ENCODE measurements around the gene MED12L. TPM values are rescaled to one million over a fixed set of nuclear protein-coding genes. Genes with fewer than 3 reads are reported as not detected.

Gene MED12L
- total and polyA plus RNA-seq, 7 donors = 0.01 to 2.6 (median 0.17) TPM

DNA sequence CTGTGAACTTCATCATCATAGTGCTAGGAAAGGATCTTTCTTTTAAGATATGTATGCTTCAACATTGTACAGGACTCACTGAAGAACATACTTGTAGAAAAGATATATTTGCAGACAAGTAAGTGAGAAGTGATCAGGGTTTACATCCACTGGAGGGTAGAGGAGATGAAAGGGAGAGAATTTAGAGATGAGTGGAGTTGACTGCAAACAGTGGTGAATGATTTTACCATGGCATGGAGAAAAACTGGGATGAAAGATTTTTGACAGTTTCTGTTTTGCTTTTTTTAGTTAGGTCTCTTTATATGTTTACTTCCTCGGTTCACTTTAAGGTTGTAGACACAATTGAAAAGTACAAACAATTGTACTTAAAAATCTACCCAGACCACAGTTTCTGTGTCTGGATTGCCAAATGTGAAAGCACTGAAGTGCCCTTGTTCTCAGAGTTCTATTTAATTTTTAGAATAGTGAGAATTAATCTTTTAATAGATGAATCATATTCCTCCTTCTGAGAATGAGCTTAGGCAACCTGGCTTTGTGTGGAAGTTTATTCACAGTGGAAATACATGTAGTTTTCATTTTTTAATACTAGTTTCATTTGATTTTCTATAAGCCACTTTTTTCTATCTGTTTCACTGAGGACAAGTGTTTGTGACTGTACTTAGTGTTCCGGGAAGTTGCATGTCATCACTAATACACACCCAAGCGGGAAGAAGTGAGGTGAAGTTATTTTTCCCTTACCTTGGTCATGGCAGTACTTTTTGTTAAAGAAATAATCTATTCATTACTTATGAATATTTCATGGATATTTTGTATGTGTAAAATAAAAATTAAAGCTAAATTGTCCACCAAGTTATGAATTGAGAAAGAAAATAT is 119.3 kb downstream of the MED12L start:
- H3K27ac ChIP-seq = no peak overlapping the region
- DNase-seq (no peak), ATAC-seq (no peak)
- 87 to 91% (median 89%) methylated on average over 3 of the region's 3 CpGs for WGBS, 3 donors
- H3K4me3 ChIP-seq = no peak overlapping the region
- H3K27me3 ChIP-seq (ENCODE audit: insufficient read depth in 3 of 3, low read length in 2 of 3) = no peaks in the 10 kb centered on the region
- no peaks in the 10 kb centered on the region for H3K4me1 ChIP-seq
- intact Hi-C loops (cut with DNase I) = no loop called here
- no peaks in the 10 kb centered on the region for H3K9me3 ChIP-seq
- TF ChIP-seq, protein P1, sequence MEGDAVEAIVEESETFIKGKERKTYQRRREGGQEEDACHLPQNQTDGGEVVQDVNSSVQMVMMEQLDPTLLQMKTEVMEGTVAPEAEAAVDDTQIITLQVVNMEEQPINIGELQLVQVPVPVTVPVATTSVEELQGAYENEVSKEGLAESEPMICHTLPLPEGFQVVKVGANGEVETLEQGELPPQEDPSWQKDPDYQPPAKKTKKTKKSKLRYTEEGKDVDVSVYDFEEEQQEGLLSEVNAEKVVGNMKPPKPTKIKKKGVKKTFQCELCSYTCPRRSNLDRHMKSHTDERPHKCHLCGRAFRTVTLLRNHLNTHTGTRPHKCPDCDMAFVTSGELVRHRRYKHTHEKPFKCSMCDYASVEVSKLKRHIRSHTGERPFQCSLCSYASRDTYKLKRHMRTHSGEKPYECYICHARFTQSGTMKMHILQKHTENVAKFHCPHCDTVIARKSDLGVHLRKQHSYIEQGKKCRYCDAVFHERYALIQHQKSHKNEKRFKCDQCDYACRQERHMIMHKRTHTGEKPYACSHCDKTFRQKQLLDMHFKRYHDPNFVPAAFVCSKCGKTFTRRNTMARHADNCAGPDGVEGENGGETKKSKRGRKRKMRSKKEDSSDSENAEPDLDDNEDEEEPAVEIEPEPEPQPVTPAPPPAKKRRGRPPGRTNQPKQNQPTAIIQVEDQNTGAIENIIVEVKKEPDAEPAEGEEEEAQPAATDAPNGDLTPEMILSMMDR (IDR thresholded peaks at IDR 0.05) = no peak
- no peaks in the 10 kb centered on the region for H3K36me3 ChIP-seq (ENCODE audit: insufficient read depth in 1 of 2, low read depth in 1 of 2)

DNA sequence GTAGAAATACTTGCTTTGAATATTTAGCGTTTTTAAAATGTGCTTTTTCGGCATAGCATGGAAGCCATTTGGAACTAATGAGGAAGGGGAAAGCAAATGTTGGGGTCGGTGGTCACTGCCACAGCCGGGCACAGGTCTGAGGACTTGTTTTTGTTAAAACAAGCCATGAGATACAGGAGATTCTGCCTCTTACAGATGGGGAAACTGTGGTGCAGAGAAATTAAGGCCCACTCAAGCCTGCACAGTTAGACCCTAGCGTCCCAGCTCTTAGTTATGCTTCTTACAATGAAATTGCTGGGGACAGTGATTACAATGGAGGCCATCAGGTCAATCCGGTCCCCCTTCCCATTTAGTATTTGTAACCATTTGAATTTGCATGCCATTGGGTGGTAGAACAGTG is 120.0 kb downstream of the MED12L start:
- no peak for DNase-seq
- Histone ChIP-seq H3K4me1 (no peaks in the 10 kb centered on the region), H3K4me3 (no peak overlapping the region), H3K9me3 (no peaks in the 10 kb centered on the region), H3K27me3 (ENCODE audit: insufficient read depth in 3 of 3, low read length in 2 of 3) (no peaks in the 10 kb centered on the region), H3K36me3 (ENCODE audit: insufficient read depth in 1 of 2, low read depth in 1 of 2) (no peaks in the 10 kb centered on the region), H3K27ac (no peak overlapping the region)
- 85 to 95% (median 92%) methylated on average over 6 of the region's 6 CpGs for WGBS, 3 donors
- intact Hi-C loops (cut with DNase I) = no loop called here
- TF ChIP-seq, protein P1 (IDR thresholded peaks at IDR 0.05) = no peak
- ATAC-seq = no peak

DNA sequence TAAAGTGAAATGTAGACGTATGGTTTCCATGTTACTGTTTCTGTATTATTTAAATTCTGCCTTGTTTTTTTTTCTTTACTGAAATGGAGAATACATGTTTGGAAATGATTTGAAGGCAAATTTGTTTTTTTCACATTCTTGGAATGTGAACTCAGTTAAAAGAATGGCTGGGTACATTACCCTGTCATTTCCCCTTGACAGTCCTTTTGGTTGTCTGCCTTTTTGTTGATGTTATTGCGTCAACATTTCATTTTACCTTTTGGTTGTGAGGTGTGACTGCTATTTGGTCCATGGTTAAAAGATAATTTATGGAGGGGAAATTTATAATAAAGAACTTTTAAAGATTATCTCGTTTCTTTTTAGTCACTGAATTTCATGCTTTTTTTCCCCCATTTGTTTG is 120.7 kb downstream of the MED12L start:
- no peak for ATAC-seq
- Histone ChIP-seq H3K27me3 (ENCODE audit: insufficient read depth in 3 of 3, low read length in 2 of 3) (no peaks in the 10 kb centered on the region), H3K4me1 (no peaks in the 10 kb centered on the region), H3K9me3 (no peaks in the 10 kb centered on the region), H3K4me3 (no peak overlapping the region), H3K36me3 (ENCODE audit: insufficient read depth in 1 of 2, low read depth in 1 of 2) (no peaks in the 10 kb centered on the region), H3K27ac (no peak overlapping the region)
- 79 to 88% (median 84%) methylated on average over 3 of the region's 3 CpGs for WGBS, 3 donors
- DNase-seq = no peak
- intact Hi-C loops (cut with DNase I) = no loop called here
- TF ChIP-seq, protein P1 (IDR thresholded peaks at IDR 0.05) = no peak

DNA sequence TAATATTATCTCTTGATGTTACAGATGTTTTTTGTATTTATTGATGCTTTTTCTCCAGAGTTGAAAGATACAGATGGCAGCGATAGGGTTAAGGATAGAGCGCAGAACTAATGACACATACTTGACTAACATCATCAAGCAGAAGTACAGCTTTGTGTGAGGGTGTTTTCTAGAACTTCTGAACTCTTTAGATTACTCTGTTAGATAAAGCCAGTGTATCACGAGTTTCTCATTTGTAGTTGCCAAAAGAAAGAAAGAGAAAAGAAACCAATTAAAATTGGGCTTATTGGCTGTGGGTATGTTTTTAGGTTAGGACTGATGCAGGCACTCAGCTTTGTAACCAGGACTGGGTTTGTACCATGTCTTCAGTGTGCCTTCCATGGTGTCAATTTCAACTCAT is 124.2 kb downstream of the MED12L start:
- ATAC-seq (no peak), DNase-seq (no peak)
- H3K4me3 ChIP-seq = no peak overlapping the region
- TF ChIP-seq, protein P1 (IDR thresholded peaks at IDR 0.05) = no peak
- no peaks in the 10 kb centered on the region for H3K4me1 ChIP-seq
- H3K27me3 ChIP-seq (ENCODE audit: insufficient read depth in 3 of 3, low read length in 2 of 3) = no peaks in the 10 kb centered on the region
- intact Hi-C loops (cut with DNase I) = loop anchor here in 1 of 2 donors (5.0 kb wide), 1 partner anchor 32 kb away; no protein-coding TSS in a partner anchor
- H3K36me3 ChIP-seq (ENCODE audit: insufficient read depth in 1 of 2, low read depth in 1 of 2) = no peaks in the 10 kb centered on the region
- no peaks in the 10 kb centered on the region for H3K9me3 ChIP-seq
- no peak overlapping the region for H3K27ac ChIP-seq
- 89 to 94% (median 93%) methylated on average over 3 of the region's 3 CpGs for WGBS, 3 donors
